HFF-Myc (cell line): Measurements from ENCODE around the gene DNAJC15.

ENCODE experiments used
- DNase-seq: peaks from one replicate; pipeline ENCODE4 v3.0.0-alpha.2; 2011; ENCODE audit warnings: low read depth; ENCODE audit errors: extremely low read depth
- H3K4me3 ChIP-seq: replicated peaks from 2 replicates; pipeline ENCODE4 v1.5.1; 2011; ENCODE audit warnings: low read depth, mild to moderate bottlenecking, control low read depth, low read length
- TF ChIP-seq, protein P1 (sequence below): IDR thresholded peaks from 2 replicates; pipeline ENCODE4 v1.5.1; 2012; ENCODE audit warnings: mild to moderate bottlenecking, low read depth, low read length, control low read depth; ENCODE audit errors: missing control alignments

Gene DNAJC15

DNA sequence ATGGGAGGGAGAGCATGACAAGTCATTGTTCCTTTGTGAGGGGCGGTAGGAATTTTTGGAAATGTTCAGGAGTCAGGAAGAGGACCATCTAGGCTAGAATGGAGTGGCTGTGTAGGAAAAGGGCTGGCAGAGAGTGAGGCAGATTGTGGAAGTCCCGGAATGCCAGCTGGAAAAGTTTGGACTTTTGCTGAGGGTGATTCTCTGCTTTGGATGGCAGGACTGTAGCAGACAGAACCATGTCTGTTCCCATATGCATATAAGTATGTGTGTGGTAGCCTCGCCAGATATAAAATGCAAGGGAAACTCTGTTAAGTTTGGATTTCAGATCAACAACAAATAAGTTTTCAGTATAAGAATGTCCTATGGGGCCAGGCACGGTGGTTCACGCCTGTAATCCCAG is 112.1 kb downstream of the DNAJC15 start:
- TF ChIP-seq, protein P1, sequence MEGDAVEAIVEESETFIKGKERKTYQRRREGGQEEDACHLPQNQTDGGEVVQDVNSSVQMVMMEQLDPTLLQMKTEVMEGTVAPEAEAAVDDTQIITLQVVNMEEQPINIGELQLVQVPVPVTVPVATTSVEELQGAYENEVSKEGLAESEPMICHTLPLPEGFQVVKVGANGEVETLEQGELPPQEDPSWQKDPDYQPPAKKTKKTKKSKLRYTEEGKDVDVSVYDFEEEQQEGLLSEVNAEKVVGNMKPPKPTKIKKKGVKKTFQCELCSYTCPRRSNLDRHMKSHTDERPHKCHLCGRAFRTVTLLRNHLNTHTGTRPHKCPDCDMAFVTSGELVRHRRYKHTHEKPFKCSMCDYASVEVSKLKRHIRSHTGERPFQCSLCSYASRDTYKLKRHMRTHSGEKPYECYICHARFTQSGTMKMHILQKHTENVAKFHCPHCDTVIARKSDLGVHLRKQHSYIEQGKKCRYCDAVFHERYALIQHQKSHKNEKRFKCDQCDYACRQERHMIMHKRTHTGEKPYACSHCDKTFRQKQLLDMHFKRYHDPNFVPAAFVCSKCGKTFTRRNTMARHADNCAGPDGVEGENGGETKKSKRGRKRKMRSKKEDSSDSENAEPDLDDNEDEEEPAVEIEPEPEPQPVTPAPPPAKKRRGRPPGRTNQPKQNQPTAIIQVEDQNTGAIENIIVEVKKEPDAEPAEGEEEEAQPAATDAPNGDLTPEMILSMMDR, result no peak
- no peak for DNase-seq

DNA sequence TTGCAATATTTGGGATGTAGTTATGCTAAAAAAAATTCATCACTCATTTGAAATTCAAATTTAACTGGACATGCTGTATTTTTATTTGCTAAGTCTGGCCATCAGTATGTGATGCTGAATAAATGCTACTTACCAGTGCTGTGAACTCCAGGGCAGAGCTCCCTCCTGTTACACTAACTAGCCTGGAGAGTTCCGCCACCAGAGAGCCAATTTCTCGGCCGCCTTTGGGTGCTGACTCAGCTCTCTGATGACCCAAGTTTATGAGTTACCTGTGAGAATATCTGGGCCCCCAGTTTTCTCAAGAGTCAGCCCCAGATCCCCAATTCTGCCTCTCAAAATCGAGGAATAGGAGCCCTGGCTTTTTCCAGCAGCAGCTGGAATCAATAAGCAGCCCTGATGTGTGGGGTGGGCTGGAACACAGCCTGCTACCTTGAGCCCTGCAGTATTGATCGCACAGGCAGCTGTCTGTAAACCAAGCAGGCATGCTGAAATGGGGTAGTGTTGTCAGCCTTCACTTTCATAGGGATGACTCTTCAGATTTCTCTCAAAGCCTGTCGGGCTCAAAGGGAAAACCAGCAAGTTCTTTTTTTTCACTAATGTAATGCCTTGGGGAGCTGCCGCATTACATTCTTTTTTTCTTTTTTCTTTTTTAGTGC is 113.7 kb downstream of the DNAJC15 start:
- TF ChIP-seq, protein P1, result no peak
- no peak overlapping the region for H3K4me3 ChIP-seq
- no peak for DNase-seq

More for the DNA sequence above, 112.1 kb downstream of the DNAJC15 start:
- no peak overlapping the region for H3K4me3 ChIP-seq

- H3K4me3 ChIP-seq, result no peak overlapping the region
- DNase-seq, result no peak
Observed at GRCh38 chr13:43139211-43139610, 115.8 kb downstream of the DNAJC15 start.

GRCh38 chr13:43139921-43140320 is 116.5 kb downstream of the DNAJC15 start:
- TF ChIP-seq, protein P1, result no peak
- no peak for DNase-seq

More at GRCh38 chr13:43139211-43139610, 115.8 kb downstream of the DNAJC15 start:
- TF ChIP-seq, protein P1, result no peak

GRCh38 chr13:43140985-43141384 is 117.6 kb downstream of the DNAJC15 start:
- DNase-seq, result no peak
- TF ChIP-seq, protein P1, result no peak

More at GRCh38 chr13:43139921-43140320, 116.5 kb downstream of the DNAJC15 start:
- no peak overlapping the region for H3K4me3 ChIP-seq

DNA sequence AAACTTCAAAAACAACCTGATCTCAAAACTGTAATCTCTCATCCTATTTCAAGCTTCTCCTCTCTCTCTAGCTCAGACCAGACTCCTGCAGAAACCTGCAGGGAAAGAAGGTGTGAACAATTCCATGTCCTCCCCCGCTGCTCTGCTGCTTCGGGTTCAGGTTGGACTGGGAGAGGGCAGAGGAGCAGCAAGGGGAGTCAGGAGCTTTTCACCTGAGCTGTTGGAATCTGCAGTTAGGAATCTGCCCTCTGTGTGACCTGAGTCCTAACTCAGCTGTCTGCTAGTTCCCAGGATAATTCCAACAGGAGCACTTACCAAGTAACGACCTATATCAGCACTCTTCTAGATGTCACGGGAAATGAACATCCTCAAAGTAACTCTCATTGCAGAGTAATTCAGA is 118.3 kb downstream of the DNAJC15 start:
- no peak for DNase-seq
- TF ChIP-seq, protein P1, result no peak
- no peak overlapping the region for H3K4me3 ChIP-seq

More at GRCh38 chr13:43140985-43141384, 117.6 kb downstream of the DNAJC15 start:
- H3K4me3 ChIP-seq, result no peak overlapping the region
